ENCODE data around the gene CLCNKB.
"Not testable (repeated sequence)": the region's sequence is repeated elsewhere in the genome, so short reads cannot be mapped to it uniquely, and the experiment has no call there.

CLCNKB gene

DNA sequence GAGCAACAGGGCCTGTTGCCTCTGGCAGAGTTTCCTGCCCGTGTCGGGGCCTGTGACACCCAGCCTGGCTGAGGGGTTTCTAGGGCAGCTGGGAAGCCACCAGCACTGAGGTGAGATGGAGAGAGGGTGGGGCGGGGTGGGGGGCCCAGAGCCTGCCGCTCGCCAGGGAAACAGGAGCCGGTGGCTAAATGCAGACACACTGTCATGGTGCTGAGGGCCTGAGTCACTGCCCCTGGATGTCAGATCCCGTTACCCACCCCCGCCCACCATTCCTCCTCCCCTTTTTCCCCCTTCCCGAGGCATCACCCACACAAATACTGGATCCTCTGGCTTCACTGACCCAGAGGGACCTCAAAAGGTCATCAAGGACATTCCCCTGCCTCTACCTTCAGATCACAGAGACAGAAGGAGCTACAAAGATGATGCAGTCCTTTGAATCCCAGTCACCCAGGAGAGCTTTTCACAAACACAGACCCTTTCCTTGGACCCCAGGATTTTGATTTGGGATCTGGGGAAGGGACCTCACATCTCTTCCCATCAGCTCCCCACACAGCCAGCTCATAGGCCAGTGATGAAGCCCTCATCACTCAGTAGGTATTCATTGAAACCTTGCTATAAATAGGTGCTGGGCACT lies 23.8 kb upstream of the CLCNKB start:
- DNase-seq (ENCODE audit: low read depth), result no peak
- H3K4me3 ChIP-seq (ENCODE audit: low read depth, low read length), result no peak overlapping the region
- no peak for TF ChIP-seq CTCF (IDR thresholded peaks at IDR 0.05; ENCODE audit: insufficient read depth, low read depth, low read length, missing control alignments)

- no peak for TF ChIP-seq CTCF (IDR thresholded peaks at IDR 0.05; ENCODE audit: insufficient read depth, low read depth, low read length, missing control alignments)
- H3K4me3 ChIP-seq (ENCODE audit: low read depth, low read length), result no peak overlapping the region
- no peak for DNase-seq (ENCODE audit: low read depth)
These were observed 23.3 kb upstream of the CLCNKB start for GRCh38 chr1:16020325-16020724.

DNA sequence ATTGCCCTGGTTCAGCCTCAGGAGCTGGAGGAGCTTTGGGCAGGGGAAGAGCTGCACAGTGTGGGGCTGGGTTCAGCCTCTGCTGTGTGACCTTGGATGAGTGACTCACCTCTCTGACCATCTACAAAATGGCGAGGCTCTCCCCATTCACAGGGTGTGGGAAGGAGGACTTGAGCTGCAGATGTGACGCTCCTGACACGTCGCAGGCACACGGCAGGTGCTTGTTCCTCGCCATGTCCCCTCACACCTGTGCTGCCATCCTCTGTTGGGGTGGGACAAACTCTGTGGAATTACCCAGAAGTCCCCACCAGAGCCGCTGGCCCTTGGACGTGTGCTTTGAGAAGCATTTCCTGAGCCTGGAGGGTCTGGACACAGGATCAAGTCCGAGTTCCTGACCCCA lies 22.7 kb upstream of the CLCNKB start:
- not testable (repeated sequence) for H3K4me3 ChIP-seq (ENCODE audit: low read depth, low read length); DNase-seq (ENCODE audit: low read depth)

DNA sequence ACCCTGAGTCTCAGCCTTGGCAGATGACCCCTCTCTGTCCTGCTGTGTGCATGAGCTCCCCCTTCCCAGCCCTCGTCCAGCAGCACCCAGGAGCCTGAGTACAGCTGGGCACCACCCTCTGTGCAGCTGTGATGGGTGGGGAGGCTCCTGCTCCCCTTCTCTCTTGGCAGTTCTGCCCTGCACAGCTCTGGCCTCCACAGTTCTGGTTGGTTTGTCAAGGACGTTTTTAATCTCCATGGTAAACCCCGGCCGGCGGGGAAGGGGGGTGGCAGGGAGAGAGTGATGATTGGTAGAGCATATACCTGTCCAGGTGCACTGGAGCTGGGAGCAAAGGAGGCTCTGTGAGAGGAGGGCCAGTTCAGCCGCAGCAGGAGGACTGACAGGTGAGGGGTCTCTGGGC lies 21.9 kb upstream of the CLCNKB start, which contains the start of gene CLCNKA:
Gene CLCNKA, plus strand, starts transcription at position 356 of the 400 bp plus-strand sequence. CDS start 584 bp downstream, outside the sequence.
- no peak for DNase-seq (ENCODE audit: low read depth)
- H3K4me3 ChIP-seq (ENCODE audit: low read depth, low read length), result no peak within 1 kb of the TSS
- TF ChIP-seq CTCF (IDR thresholded peaks at IDR 0.05; ENCODE audit: insufficient read depth, low read depth, low read length, missing control alignments), result no peak

GRCh38 chr1:16022393-16022792 lies 21.2 kb upstream of the CLCNKB start:
- TF ChIP-seq CTCF (IDR thresholded peaks at IDR 0.05; ENCODE audit: insufficient read depth, low read depth, low read length, missing control alignments), result no peak
- no peak overlapping the region for H3K4me3 ChIP-seq (ENCODE audit: low read depth, low read length)
- DNase-seq (ENCODE audit: low read depth), result no peak

- H3K4me3 ChIP-seq (ENCODE audit: low read depth, low read length), result no peak overlapping the region
- no peak for TF ChIP-seq CTCF (IDR thresholded peaks at IDR 0.05; ENCODE audit: insufficient read depth, low read depth, low read length, missing control alignments)
These were observed 20.4 kb upstream of the CLCNKB start for GRCh38 chr1:16023050-16023653.

DNA sequence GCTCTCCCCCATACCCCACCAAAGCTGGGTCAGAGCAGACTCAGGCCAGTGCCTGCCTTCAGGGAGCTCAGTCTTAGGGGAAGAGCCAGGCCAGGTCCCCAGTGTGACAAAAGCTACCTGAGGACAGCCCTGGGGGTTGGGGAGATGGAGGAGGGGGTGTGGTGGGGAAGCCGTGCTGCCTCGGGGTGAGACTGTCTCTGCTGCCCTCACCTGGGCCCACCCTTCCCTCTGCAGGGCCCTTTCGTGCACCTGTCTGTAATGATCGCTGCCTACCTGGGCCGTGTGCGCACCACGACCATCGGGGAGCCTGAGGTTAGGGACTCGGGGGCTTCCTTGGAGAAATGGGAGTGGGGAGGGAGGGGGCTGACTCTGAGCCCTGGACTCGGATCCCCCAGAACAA lies 17.3 kb upstream of the CLCNKB start:
- DNase-seq (ENCODE audit: low read depth); H3K4me3 ChIP-seq (ENCODE audit: low read depth, low read length): not testable (repeated sequence)

More at GRCh38 chr1:16023050-16023653, 20.4 kb upstream of the CLCNKB start:
- no peak for DNase-seq (ENCODE audit: low read depth)

Measured in GM12865 (cell line).